Lower leg skin (tissue), 3 donors: ENCODE measurements around the gene ASXL1.

Experiments used
- CTCF ChIP-seq, 3 donors: fragments of 450-650 bp; IDR thresholded peaks; one replicate each; pipeline ENCODE4 v1.5.1; 2016; ENCODE audit warnings: antibody characterized with exemption in 3 of 3, mild to moderate bottlenecking in 3 of 3, moderate library complexity in 2 of 3
- POLR2A ChIP-seq, 2 donors: fragments of 450-650 bp; IDR thresholded peaks; one replicate each; pipeline ENCODE4 v1.6.1; 2016 to 2017; ENCODE audit warnings: antibody characterized with exemption in 2 of 2, mild to moderate bottlenecking in 1 of 2, moderate library complexity in 1 of 2

GRCh38 chr20:32395066-32395465 is 36.9 kb downstream of the ASXL1 start:
- TF ChIP-seq CTCF (IDR thresholded peaks at IDR 0.05) (no peak), POLR2A (IDR thresholded peaks at IDR 0.05) (no peak)
